OCI-LY1 (cell line): ENCODE data around the gene RGSL1.

Source experiments
- H2AFZ ChIP-seq: fragments of 200-600 bp; sonication (generic), shearing (Covaris generic); 2 replicates; pipeline ENCODE4 v1.6.0; 2014; ENCODE audit warnings: antibody characterized with exemption, mild to moderate bottlenecking, low read length
- H3F3A ChIP-seq: fragments of 200-600 bp; sonication (generic), shearing (Covaris generic); 2 replicates; pipeline ENCODE4 v1.6.0; 2014; ENCODE audit warnings: mild to moderate bottlenecking, antibody characterized with exemption, low read length, moderate library complexity; ENCODE audit not compliant: insufficient read depth
- H3K27ac ChIP-seq: fragments of 200-600 bp; sonication (generic); 2 replicates; pipeline ENCODE4 v1.5.1; 2014; ENCODE audit warnings: low read length, mixed run types, mild to moderate bottlenecking, low read depth; ENCODE audit not compliant: poor library complexity, severe bottlenecking
- H3K27me3 ChIP-seq: fragments of 200-600 bp; sonication (generic); 2 replicates; pipeline ENCODE4 v1.6.0; 2014; ENCODE audit warnings: antibody characterized with exemption, mild to moderate bottlenecking, low read length, moderate library complexity; ENCODE audit not compliant: insufficient read depth
- H3K36me3 ChIP-seq: fragments of 200-600 bp; sonication (generic); 2 replicates; pipeline ENCODE4 v1.6.1; 2014; ENCODE audit warnings: mild to moderate bottlenecking, antibody characterized with exemption, low read length, moderate library complexity, mixed read lengths; ENCODE audit not compliant: insufficient read depth
- H3K4me1 ChIP-seq: fragments of 200-600 bp; sonication (generic); 2 replicates; pipeline ENCODE4 v1.5.1; 2014; ENCODE audit warnings: mild to moderate bottlenecking, low read length, moderate library complexity; ENCODE audit not compliant: insufficient read depth, severe bottlenecking
- H3K4me2 ChIP-seq: fragments of 200-600 bp; sonication (generic), shearing (Covaris generic); 2 replicates; pipeline ENCODE4 v1.6.1; 2014; ENCODE audit warnings: low read length
- H3K4me3 ChIP-seq: fragments of 200-600 bp; sonication (generic); 2 replicates; pipeline ENCODE4 v1.5.1; 2014; ENCODE audit warnings: low read length, low read depth, mild to moderate bottlenecking, mixed read lengths; ENCODE audit not compliant: poor library complexity, severe bottlenecking
- H3K79me2 ChIP-seq: fragments of 200-600 bp; shearing (Covaris generic); 2 replicates; pipeline ENCODE4 v1.6.1; 2016; ENCODE audit warnings: mixed run types, low read length, mixed read lengths; ENCODE audit not compliant: insufficient read depth
- H3K9ac ChIP-seq: fragments of 200-600 bp; sonication (generic), shearing (Covaris generic); 2 replicates; pipeline ENCODE4 v1.6.1; 2014; ENCODE audit warnings: mild to moderate bottlenecking, low read length, mixed read lengths
- H3K9me2 ChIP-seq: fragments of 200-600 bp; sonication (generic), shearing (Covaris generic); 2 replicates; pipeline ENCODE4 v1.6.1; 2014; ENCODE audit warnings: low read depth, mild to moderate bottlenecking, low read length, mixed read lengths
- H3K9me3 ChIP-seq: fragments of 200-600 bp; shearing (Covaris generic); 2 replicates; pipeline ENCODE4 v1.6.1; 2014; ENCODE audit warnings: low read length, mixed read lengths
- H4K20me1 ChIP-seq: fragments of 200-600 bp; sonication (generic), shearing (Covaris generic); 2 replicates; pipeline ENCODE4 v1.6.0; 2016; ENCODE audit warnings: mild to moderate bottlenecking, low read length; ENCODE audit not compliant: insufficient read depth
- CTCF ChIP-seq: fragments of 200-600 bp; sonication (generic), shearing (Covaris generic); IDR thresholded peaks from 2 replicates; pipeline ENCODE4 v1.5.1; 2017; ENCODE audit warnings: mild to moderate bottlenecking, antibody characterized with exemption, low read length, moderate library complexity, mixed read lengths
- EZH2 ChIP-seq: fragments of 200-600 bp; sonication (generic), shearing (Covaris generic); IDR thresholded peaks from 2 replicates; pipeline ENCODE4 v1.8.0; 2017; ENCODE audit warnings: borderline replicate concordance, mixed run types, mild to moderate bottlenecking, antibody characterized with exemption, low read length, moderate library complexity, mixed read lengths

The RGSL1 gene

GRCh38 chr1:182431278-182431677, 18.7 kb upstream of the RGSL1 start:
- Histone ChIP-seq H3K27ac (no peak overlapping the region), H3K4me2 (no peak overlapping the region), H4K20me1 (no peaks in the 10 kb centered on the region), H3K9me3 (no peaks in the 10 kb centered on the region), H2AFZ (no peak overlapping the region), H3K4me1 (no peaks in the 10 kb centered on the region), H3F3A (no peaks in the 10 kb centered on the region), H3K27me3 (no peaks in the 10 kb centered on the region), H3K4me3 (no peak overlapping the region), H3K9me2 (no peaks in the 10 kb centered on the region), H3K36me3 (no peaks in the 10 kb centered on the region), H3K9ac (no peak overlapping the region), H3K79me2 (no peaks in the 10 kb centered on the region)
- TF ChIP-seq CTCF: no peak
- TF ChIP-seq EZH2: no peak

- Histone ChIP-seq H3K4me2 (no peak overlapping the region), H3K4me1 (no peaks in the 10 kb centered on the region), H3K9me2 (no peaks in the 10 kb centered on the region), H2AFZ (no peak overlapping the region), H3K36me3 (no peaks in the 10 kb centered on the region), H3K9me3 (no peaks in the 10 kb centered on the region), H3F3A (no peaks in the 10 kb centered on the region), H3K79me2 (no peaks in the 10 kb centered on the region), H3K4me3 (no peak overlapping the region), H3K27me3 (no peaks in the 10 kb centered on the region; the same call in 1 of the 2 replicates), H3K9ac (no peak overlapping the region), H3K27ac (no peak overlapping the region), H4K20me1 (no peaks in the 10 kb centered on the region)
- TF ChIP-seq CTCF (no peak), EZH2 (no peak)
Measured at GRCh38 chr1:182433580-182433979, 16.4 kb upstream of the RGSL1 start.

DNA sequence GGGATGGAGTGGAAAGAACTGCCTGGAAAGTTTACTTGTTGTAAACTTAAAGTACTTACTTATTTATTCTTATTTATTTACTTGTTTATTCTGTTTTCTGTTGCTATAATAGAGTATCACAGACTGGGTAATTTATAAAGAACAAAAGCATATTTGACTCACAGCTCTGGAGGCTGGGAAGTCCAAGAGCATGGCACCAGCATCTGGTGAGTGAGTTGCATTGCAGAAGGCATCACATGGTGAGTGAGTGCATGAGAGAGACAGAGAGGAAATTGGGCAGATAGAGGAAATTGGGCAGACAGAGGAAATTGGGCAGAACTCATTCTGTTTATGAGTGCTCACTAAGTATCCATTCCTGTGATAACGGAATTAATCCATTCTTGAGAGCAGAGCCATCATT, 11.6 kb upstream of the RGSL1 start:
- no peak overlapping the region for H3K27ac ChIP-seq
- H3K27me3 ChIP-seq: no peaks in the 10 kb centered on the region; the same call in 1 of the 2 replicates
- no peaks in the 10 kb centered on the region for H3K9me3 ChIP-seq
- no peaks in the 10 kb centered on the region for H3K79me2 ChIP-seq
- H3K36me3 ChIP-seq: no peaks in the 10 kb centered on the region
- no peaks in the 10 kb centered on the region for H3F3A ChIP-seq
- no peak overlapping the region for H2AFZ ChIP-seq
- TF ChIP-seq CTCF: no peak
- no peak for TF ChIP-seq EZH2
- H4K20me1 ChIP-seq: no peaks in the 10 kb centered on the region
- no peaks in the 10 kb centered on the region for H3K9me2 ChIP-seq
- no peak overlapping the region for H3K4me3 ChIP-seq
- no peak overlapping the region for H3K4me2 ChIP-seq
- no peak overlapping the region for H3K9ac ChIP-seq
- H3K4me1 ChIP-seq: no peaks in the 10 kb centered on the region
